T-helper 2 cell treated with Interferon-gamma antibody and Interleukin-4, amounts not matched to agents 5 μg/mL and 100 μg/mL, for 36 hours (primary cell): ENCODE results near the gene KLK7.

ENCODE experiments used
- DNase-seq: peaks from one replicate; pipeline ENCODE4 v3.0.0; 2021; ENCODE audit warnings: low spot score
- H3K27ac Mint-ChIP-seq: one replicate; pipeline ENCODE4 v1.8.0; 2021; ENCODE audit warnings: mild to moderate bottlenecking, mixed read lengths
- H3K27me3 Mint-ChIP-seq: one replicate; pipeline ENCODE4 v1.8.0; 2021; ENCODE audit warnings: low read depth, mixed read lengths
- H3K36me3 Mint-ChIP-seq: one replicate; pipeline ENCODE4 v1.8.0; 2021; ENCODE audit warnings: low read depth, mixed read lengths
- H3K4me1 Mint-ChIP-seq: one replicate; pipeline ENCODE4 v1.8.0; 2021; ENCODE audit warnings: low read depth, mixed read lengths
- H3K4me3 Mint-ChIP-seq: one replicate; pipeline ENCODE4 v1.8.0; 2022; ENCODE audit warnings: mild to moderate bottlenecking, moderate library complexity, mixed read lengths
- H3K9me3 Mint-ChIP-seq: one replicate; pipeline ENCODE4 v1.8.0; 2021; ENCODE audit warnings: mixed read lengths

The KLK7 gene

DNA sequence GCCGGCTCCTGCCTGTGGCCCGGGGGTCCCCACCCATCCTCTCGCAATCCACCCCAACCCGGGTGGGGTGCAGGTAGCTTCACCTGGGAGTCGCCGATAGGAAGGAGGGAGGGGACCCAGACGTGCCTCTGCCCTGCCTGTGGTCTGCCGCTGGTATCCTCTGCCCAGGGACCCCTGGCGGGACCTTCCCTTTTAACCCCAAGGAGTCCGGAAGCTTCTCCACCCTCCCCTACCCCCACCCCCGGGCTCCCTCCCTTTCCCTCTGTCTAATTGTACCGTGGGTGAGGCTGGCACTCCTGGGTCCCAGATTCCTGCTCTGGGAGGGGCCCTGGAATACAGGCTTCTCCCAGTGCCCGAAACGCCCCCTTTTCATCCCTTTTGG lies 35.8 kb upstream of the KLK7 start, which contains the start of gene KLK10:
Gene KLK10, minus strand, starts transcription at position 166 of the 382 bp plus-strand sequence. CDS start 579 bp downstream, outside the sequence.
- Mint-ChIP-seq H3K4me1 (peaks cover 3% of the 10 kb centered on the region), H3K4me3 (peak within 1 kb of the TSS; percentile 14), H3K9me3 (no peaks in the 10 kb centered on the region), H3K27me3 (peaks cover 50% of the 10 kb centered on the region), H3K27ac (no peak within 1 kb of the TSS), H3K36me3 (peaks cover 2% of the 10 kb centered on the region)
- no peak for DNase-seq

DNA sequence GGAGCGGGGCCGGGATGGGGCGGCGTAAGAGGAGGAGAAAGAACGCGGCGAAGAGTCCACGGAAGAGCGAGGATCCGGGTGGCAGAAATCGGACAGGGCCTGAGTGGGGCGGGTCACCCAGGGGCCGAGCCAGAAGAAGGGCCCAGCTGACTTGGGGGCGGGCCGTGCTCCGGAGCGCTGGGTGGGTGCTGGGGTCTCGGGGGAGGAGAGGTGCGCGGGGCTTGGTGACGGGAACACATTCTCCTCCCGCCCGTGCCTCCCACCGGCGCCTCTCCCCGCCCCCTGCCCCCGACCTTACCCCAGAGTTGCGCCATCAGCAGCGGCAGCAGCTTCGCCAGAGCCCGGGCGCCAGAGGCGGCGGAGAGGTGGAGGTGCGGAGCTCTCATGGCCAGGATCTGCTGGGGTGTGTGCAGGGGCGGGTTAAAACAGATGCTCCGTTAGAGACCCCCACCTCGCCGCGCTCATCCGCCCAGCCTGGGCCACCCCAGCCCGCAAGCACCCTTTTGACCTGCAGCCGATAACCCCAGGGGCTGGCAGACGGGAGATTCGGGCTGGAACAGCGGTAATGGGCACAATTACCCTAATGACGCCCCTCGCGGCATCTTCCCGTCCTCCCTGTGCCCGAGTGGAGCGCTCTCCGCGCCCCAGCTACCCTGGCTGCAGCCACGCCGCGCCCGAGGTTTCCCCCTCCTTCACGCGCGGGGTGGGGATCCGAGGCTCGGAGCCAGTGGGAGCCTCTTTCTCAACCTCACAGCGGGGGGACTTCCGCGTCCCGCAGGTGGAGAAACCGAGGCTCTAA lies 35.2 kb upstream of the KLK7 start:
- Mint-ChIP-seq H3K4me1 (peaks cover 9% of the 10 kb centered on the region), H3K36me3 (peaks cover 2% of the 10 kb centered on the region), H3K27me3 (peaks cover 54% of the 10 kb centered on the region), H3K27ac (no peak overlapping the region), H3K9me3 (no peaks in the 10 kb centered on the region), H3K4me3 (peak overlapping the region; percentile 14)
- DNase-seq = no peak

DNA sequence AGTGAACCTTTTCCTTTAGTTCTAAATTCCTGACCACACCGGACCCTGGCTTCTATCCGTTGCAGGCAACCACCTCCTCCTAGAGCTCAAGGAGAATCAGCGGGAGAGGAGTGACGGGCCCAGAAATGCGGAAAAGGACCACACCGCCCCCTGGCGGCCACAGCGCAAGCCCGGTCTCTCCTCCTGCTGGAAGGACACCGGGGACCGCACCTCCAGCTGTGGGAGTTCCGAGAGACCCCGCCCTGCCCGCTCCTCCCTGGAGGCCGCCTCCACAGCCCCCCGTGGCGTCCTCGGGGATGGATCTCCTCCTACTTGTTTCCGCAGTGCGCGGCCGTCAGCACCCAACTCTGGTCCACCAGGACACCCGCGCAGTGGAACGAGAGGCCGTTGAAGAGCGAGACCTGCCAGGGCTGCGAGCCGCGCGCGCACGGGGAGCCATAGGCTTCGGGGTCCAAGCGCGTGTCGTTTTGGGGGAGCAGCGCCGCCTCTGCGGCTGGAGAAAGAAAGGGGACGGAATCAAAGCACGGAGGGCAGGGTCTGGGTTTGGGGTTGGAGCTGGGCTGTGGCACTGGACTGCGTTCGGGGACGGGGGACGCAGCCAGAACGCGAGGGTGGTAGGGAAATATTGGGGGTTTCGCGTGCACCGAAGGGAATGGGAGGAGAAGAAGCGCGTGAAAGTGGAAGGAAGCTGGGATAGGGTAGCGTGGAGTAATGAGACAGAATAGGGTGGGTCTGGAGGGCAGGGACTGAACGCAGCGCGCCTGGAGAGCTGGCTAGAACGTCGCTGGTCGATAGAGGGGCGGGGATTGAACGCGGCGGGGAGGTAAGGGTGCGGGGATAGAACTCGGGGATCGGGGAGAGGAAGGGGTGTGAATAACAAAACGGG lies 33.3 kb upstream of the KLK7 start:
- no peak overlapping the region for H3K27ac Mint-ChIP-seq
- peaks cover 11% of the 10 kb centered on the region for H3K4me1 Mint-ChIP-seq
- no peaks in the 10 kb centered on the region for H3K9me3 Mint-ChIP-seq
- H3K36me3 Mint-ChIP-seq = peaks cover 2% of the 10 kb centered on the region
- H3K27me3 Mint-ChIP-seq = peaks cover 53% of the 10 kb centered on the region
- H3K4me3 Mint-ChIP-seq = no peak overlapping the region
- DNase-seq = no peak

DNA sequence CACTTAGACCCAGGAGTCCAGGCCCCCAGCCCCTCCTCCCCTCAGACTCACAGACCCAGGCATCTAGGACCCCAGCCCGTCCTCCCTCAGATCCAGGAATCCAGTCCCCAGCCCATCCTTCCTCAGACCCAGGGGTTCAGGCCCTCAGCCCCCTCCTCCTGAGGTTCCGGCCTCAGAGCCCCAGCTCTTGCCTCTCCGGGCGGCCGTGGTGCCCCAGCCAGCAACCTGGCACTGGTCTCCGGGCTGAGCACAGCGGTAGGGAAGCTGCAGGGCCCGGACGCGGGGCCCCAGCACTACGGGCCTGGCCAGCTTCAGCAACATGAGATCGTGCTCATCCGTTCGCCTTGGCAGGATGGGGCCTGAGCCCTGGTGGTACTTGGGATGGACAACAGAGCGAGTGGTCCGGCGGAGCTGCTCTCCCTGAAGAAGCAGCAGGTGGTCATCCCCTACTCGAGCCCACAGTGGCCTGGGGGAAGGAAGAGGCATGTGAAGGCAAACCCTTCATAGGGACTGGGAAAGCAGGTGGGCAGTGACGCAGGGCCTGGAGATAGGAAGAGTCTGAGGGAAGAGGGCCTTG lies 32.1 kb upstream of the KLK7 start:
- Mint-ChIP-seq H3K4me3 (no peak overlapping the region), H3K9me3 (no peaks in the 10 kb centered on the region), H3K27me3 (peaks cover 50% of the 10 kb centered on the region), H3K27ac (no peak overlapping the region), H3K4me1 (peaks cover 11% of the 10 kb centered on the region), H3K36me3 (peaks cover 2% of the 10 kb centered on the region)
- DNase-seq = no peak

DNA sequence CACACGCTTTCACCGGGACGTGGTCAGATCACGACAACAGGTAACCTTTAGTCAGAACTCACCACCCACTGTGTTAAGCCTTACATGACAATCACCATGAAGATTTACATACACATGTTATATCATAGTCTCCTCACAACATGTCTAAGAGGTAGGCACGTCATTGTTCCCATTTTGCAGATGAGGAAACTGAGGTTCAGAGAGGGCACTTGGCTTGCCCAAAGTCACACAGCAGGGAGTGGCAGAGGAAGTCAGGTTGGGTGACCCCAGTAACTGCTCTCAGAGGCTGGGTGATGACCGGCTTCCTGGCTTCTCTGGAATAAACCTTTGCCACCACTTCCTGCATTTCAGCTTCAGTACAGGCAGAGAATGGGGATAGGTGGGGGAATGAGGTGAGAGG lies 30.5 kb upstream of the KLK7 start:
- no peak overlapping the region for H3K27ac Mint-ChIP-seq
- no peak overlapping the region for H3K4me3 Mint-ChIP-seq
- peaks cover 9% of the 10 kb centered on the region for H3K4me1 Mint-ChIP-seq
- peaks cover 41% of the 10 kb centered on the region for H3K27me3 Mint-ChIP-seq
- peaks cover 2% of the 10 kb centered on the region for H3K36me3 Mint-ChIP-seq
- no peak for DNase-seq
- no peaks in the 10 kb centered on the region for H3K9me3 Mint-ChIP-seq

DNA sequence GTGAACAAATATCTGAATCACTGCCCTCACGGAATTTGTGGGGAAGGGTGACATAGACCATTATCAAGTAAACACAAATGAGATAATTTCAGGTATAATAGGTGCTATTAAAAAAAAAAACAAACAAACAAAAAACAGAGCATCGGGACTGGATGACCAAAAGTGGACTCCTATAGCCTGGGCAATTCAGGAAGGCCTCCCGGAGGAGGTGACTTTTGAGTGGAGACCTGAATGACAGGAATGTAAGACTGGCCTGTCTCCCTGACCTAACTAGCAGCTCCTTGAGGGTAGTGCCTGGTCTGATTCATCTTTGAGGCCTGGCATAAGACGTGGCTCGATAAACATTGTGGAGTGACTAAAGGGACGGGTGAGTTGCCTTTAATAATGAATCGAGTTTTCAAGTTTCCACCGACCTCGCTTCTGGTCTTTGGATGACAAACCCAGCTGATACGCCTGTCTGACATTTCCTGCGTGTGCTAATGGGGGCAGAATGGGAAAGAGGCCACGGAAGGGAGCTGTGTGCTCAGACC lies 29.0 kb upstream of the KLK7 start:
- H3K36me3 Mint-ChIP-seq = no peaks in the 10 kb centered on the region
- H3K27ac Mint-ChIP-seq = no peak overlapping the region
- peaks cover 9% of the 10 kb centered on the region for H3K4me1 Mint-ChIP-seq
- H3K27me3 Mint-ChIP-seq = peaks cover 32% of the 10 kb centered on the region
- DNase-seq = no peak
- no peaks in the 10 kb centered on the region for H3K9me3 Mint-ChIP-seq
- H3K4me3 Mint-ChIP-seq = no peak overlapping the region

DNA sequence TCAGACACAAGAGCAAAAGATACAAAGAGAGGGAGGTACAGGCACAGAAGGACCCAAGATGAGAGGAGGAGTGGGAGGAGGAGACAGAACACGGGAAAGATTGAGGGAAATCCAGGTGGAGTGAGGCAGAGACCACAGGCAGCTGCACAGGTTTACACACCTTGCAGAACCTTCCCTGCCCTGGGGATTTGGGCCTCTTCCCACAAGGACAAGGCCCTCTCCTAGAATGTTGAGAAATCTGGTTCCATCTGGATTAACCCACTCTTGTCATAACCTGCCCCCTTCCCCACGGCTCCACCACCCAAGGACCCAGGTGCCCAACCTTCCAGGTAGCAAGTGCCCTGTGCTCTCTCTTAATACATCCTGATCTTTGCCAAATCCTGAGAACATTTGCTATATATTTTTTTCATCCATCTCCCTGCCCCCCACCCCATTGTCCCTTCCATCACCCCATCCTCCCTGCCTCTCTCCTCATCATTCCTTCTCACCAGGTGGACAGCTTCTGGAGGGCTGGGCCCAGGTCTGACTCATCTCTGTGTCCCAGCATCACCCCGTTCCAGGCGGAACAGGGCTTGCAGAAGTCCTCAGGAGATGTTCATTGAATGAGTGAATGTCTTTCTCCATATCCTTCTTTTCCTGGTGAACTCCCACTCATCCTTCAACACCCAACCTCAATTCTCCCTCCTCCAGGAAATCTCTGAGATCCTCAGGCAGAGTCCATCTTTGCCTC lies 26.5 kb upstream of the KLK7 start:
- peaks cover 11% of the 10 kb centered on the region for H3K27me3 Mint-ChIP-seq
- DNase-seq = no peak
- no peak overlapping the region for H3K4me3 Mint-ChIP-seq
- peaks cover 9% of the 10 kb centered on the region for H3K4me1 Mint-ChIP-seq
- no peaks in the 10 kb centered on the region for H3K36me3 Mint-ChIP-seq
- H3K9me3 Mint-ChIP-seq = no peaks in the 10 kb centered on the region
- no peak overlapping the region for H3K27ac Mint-ChIP-seq

DNA sequence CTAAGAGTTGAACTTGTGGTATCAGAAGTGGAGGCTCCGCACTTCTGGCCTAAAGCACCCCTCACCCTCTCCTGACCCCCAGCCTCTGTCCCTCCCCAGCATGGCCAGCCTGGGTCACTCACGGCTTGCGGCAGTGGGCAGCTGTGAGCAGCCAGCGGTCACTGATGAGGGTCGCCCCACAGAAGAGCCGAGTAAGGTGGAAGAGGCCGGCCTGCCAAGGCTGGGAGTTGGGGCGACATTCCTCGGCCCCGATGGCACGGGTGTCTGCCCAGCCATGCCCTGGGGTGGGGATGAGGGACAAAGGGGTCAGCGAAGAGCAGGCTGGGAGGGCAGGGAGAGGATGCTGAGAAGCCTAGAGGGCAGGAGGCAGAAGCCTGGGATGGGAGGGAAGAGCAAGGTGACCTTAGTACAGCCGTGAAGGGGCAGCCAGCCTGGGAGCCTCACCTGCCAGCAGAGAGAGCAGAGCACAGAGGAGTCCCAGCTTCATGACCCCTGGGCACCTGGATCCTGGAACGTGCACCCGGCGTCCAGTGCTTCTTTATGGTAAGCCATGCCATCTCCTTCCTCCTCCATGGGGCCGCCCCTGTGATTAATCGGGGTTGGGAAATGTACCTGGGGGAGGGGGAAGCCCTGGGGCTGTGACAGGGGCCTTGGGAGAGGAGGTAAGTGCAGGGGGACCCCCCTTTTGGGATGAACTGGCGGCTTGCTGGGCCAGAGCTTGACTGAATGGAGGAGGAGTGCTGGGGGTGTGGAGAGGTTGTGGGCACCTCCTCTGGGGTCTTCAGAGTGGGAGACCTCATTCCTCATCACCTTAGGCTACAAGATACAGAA lies 25.6 kb upstream of the KLK7 start:
- Mint-ChIP-seq H3K27me3 (peaks cover 3% of the 10 kb centered on the region), H3K27ac (no peak overlapping the region), H3K9me3 (no peaks in the 10 kb centered on the region), H3K4me1 (peaks cover 5% of the 10 kb centered on the region), H3K4me3 (no peak overlapping the region), H3K36me3 (no peaks in the 10 kb centered on the region)
- no peak for DNase-seq

DNA sequence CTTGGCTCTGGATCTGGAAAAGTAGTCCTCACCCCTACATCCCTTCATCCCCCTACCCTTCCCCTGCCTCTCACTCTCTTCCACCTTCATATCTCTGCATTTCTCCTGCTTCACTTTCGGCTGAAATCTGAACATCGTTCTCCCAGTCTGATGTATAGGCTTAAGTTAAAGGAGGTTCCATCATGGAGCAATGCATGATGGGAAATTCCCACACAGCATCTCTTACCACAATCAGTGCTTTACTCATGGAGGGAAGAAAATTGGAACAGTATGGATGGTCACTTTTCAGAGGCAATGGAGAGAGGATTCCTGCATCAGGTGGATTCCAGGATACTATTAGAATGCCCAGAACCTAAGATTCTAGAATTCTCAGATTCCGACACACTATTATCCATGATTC lies 23.8 kb upstream of the KLK7 start:
- DNase-seq = no peak
- H3K4me3 Mint-ChIP-seq = no peak overlapping the region
- no peak overlapping the region for H3K27ac Mint-ChIP-seq
- no peaks in the 10 kb centered on the region for H3K9me3 Mint-ChIP-seq
- H3K36me3 Mint-ChIP-seq = no peaks in the 10 kb centered on the region
- no peaks in the 10 kb centered on the region for H3K4me1 Mint-ChIP-seq
- H3K27me3 Mint-ChIP-seq = peaks cover 2% of the 10 kb centered on the region

DNA sequence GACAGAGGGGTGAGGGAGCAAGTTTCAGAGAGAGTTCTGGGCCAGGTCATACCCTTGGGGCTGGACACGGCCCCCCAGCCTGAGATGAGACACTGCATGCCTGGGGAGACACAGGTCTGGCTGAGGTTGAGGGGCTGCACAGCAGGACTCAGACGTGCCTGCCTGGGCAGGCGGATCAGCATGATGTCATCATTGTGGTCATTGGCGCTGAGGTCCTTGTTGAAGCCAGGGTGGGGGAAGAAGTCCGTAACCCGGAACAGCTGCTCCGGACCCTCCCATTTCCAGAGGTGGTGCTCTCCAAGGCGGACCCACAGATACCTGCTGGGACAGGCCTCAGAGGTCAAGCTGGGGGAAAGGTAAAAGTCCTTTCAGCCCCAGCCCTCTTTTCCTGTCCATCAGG lies 22.7 kb upstream of the KLK7 start:
- H3K36me3 Mint-ChIP-seq = no peaks in the 10 kb centered on the region
- no peak for DNase-seq
- H3K4me3 Mint-ChIP-seq = no peak overlapping the region
- H3K27ac Mint-ChIP-seq = no peak overlapping the region
- no peaks in the 10 kb centered on the region for H3K27me3 Mint-ChIP-seq
- no peaks in the 10 kb centered on the region for H3K9me3 Mint-ChIP-seq
- no peaks in the 10 kb centered on the region for H3K4me1 Mint-ChIP-seq

DNA sequence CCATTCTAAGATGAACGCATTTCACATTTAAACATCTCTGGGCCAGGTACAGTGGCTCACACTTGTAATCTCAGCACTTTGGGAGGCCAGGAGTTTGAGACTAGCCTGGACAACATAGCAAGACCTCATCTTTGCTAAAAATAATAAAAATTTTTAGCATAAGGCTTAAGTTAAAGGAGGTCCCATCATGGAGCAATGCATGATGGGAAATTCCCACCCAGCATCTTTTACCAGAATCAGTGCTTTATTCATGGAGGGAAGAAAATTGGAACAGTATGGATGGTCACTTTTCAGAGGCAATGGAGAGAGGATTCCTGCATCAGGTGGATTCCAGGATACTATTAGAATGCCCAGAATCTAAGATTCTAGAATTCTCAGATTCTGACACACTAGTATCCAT lies 21.5 kb upstream of the KLK7 start:
- H3K36me3 Mint-ChIP-seq = no peaks in the 10 kb centered on the region
- H3K4me1 Mint-ChIP-seq = no peaks in the 10 kb centered on the region
- no peaks in the 10 kb centered on the region for H3K27me3 Mint-ChIP-seq

DNA sequence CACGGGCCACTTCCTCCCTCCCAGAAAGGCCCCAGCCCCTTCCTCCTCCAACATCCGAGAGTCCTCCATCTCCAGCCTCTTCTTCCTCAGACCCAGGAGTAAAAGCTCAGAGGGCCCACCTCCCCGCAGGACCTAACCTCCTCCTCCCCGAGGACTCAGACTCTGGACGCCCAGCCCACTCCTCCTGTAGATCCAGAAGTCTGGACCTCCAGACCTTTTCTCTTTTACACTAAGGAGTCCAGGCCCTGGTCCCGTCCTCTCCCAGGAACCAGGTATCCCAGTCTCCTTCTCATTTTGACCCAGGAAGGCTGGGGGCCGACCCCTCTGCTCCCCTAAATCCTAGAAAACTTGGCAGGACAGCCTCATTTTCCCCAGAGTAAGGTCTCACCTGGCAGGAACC lies 19.6 kb upstream of the KLK7 start:
- H3K4me1 Mint-ChIP-seq = no peaks in the 10 kb centered on the region
- H3K9me3 Mint-ChIP-seq = no peaks in the 10 kb centered on the region
- no peaks in the 10 kb centered on the region for H3K27me3 Mint-ChIP-seq
- DNase-seq = no peak
- no peak overlapping the region for H3K4me3 Mint-ChIP-seq
- H3K27ac Mint-ChIP-seq = no peak overlapping the region
- no peaks in the 10 kb centered on the region for H3K36me3 Mint-ChIP-seq

More for the DNA sequence above, 21.5 kb upstream of the KLK7 start:
- Mint-ChIP-seq H3K27ac (no peak overlapping the region), H3K4me3 (no peak overlapping the region), H3K9me3 (no peaks in the 10 kb centered on the region)
- DNase-seq = no peak
